ENCODE results near the gene SRPK2. TPM values are rescaled to one million over a fixed set of nuclear protein-coding genes. Genes with fewer than 3 reads are reported as not detected.

SRPK2 gene
- total and polyA plus RNA-seq, 4 donors, result 7.8 to 19.7 (median 16.7) TPM

- H3K9ac ChIP-seq (ENCODE audit: low read depth in 1 of 2, low read length in 2 of 2), result no peak overlapping the region
- H3K4me3 ChIP-seq (ENCODE audit: low read depth in 1 of 3, low read length in 3 of 3), result no peak overlapping the region
- H3K4me1 ChIP-seq (ENCODE audit: control insufficient read depth in 4 of 4, insufficient read depth in 4 of 4, low read length in 3 of 4), result peaks cover 0 to 5% (median 0%) of the 10 kb centered on the region in 4 donors
- TF ChIP-seq FOXA2 (IDR thresholded peaks at IDR 0.05) (no peak), JUND (IDR thresholded peaks at IDR 0.05) (no peak)
- H3K36me3 ChIP-seq (ENCODE audit: control insufficient read depth in 4 of 4, insufficient read depth in 3 of 4, low read depth in 1 of 4, low read length in 3 of 4), result no peaks in the 10 kb centered on the region
- no peaks in the 10 kb centered on the region for H3K27me3 ChIP-seq (ENCODE audit: control insufficient read depth in 4 of 4, insufficient read depth in 4 of 4, low read length in 3 of 4)
- H3K27ac ChIP-seq (ENCODE audit: low read depth in 1 of 2, low read length in 2 of 2), result no peak overlapping the region
- H3K9me3 ChIP-seq (ENCODE audit: control insufficient read depth in 4 of 4, low read length in 3 of 4), result no peaks in the 10 kb centered on the region
- 94% methylated on average over 2 of the region's 2 CpGs for WGBS
- DNase-seq (ENCODE audit: low spot score), result no peak
These were observed 169.0 kb downstream of the SRPK2 start for GRCh38 chr7:105219771-105220160.

- WGBS, result 97% methylated on average over 11 of the region's 11 CpGs
- Histone ChIP-seq H3K4me1 (ENCODE audit: control insufficient read depth in 4 of 4, insufficient read depth in 4 of 4, low read length in 3 of 4) (peaks cover 0 to 5% (median 0%) of the 10 kb centered on the region in 4 donors), H3K9me3 (ENCODE audit: control insufficient read depth in 4 of 4, low read length in 3 of 4) (no peaks in the 10 kb centered on the region), H3K4me3 (ENCODE audit: low read depth in 1 of 3, low read length in 3 of 3) (no peak overlapping the region), H3K36me3 (ENCODE audit: control insufficient read depth in 4 of 4, insufficient read depth in 3 of 4, low read depth in 1 of 4, low read length in 3 of 4) (no peaks in the 10 kb centered on the region), H3K27ac (ENCODE audit: low read depth in 1 of 2, low read length in 2 of 2) (no peak overlapping the region), H3K9ac (ENCODE audit: low read depth in 1 of 2, low read length in 2 of 2) (no peak overlapping the region), H3K27me3 (ENCODE audit: control insufficient read depth in 4 of 4, insufficient read depth in 4 of 4, low read length in 3 of 4) (no peaks in the 10 kb centered on the region)
- no peak for DNase-seq (ENCODE audit: low spot score)
- TF ChIP-seq FOXA2 (IDR thresholded peaks at IDR 0.05) (no peak), YY1 (IDR thresholded peaks at IDR 0.05) (no peak), MAX (IDR thresholded peaks at IDR 0.05) (no peak), RAD21 (IDR thresholded peaks at IDR 0.05) (no peak), FOXA1 (IDR thresholded peaks at IDR 0.05) (no peak), EGR1 (IDR thresholded peaks at IDR 0.05; ENCODE audit: low read depth in 2 of 2) (no peak), TAF1 (conservative IDR thresholded peaks at IDR 0.05) (no peak), ZBTB33 (IDR thresholded peaks at IDR 0.05) (no peak), REST (IDR thresholded peaks at IDR 0.05) (no peak), HNF4A (conservative IDR thresholded peaks at IDR 0.05) (no peak), NR2F2 (IDR thresholded peaks at IDR 0.05) (no peak), RXRA (IDR thresholded peaks at IDR 0.05) (no peak), GABPA (IDR thresholded peaks at IDR 0.05 in 1 of 2, conservative IDR thresholded peaks at IDR 0.05 in 1 of 2) (no peak), HNF4G (IDR thresholded peaks at IDR 0.05) (no peak), SP1 (IDR thresholded peaks at IDR 0.05) (no peak)
- TF ChIP-seq, protein P1, sequence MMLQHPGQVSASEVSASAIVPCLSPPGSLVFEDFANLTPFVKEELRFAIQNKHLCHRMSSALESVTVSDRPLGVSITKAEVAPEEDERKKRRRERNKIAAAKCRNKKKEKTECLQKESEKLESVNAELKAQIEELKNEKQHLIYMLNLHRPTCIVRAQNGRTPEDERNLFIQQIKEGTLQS (IDR thresholded peaks at IDR 0.05), result no peak
- TF ChIP-seq, protein P2, sequence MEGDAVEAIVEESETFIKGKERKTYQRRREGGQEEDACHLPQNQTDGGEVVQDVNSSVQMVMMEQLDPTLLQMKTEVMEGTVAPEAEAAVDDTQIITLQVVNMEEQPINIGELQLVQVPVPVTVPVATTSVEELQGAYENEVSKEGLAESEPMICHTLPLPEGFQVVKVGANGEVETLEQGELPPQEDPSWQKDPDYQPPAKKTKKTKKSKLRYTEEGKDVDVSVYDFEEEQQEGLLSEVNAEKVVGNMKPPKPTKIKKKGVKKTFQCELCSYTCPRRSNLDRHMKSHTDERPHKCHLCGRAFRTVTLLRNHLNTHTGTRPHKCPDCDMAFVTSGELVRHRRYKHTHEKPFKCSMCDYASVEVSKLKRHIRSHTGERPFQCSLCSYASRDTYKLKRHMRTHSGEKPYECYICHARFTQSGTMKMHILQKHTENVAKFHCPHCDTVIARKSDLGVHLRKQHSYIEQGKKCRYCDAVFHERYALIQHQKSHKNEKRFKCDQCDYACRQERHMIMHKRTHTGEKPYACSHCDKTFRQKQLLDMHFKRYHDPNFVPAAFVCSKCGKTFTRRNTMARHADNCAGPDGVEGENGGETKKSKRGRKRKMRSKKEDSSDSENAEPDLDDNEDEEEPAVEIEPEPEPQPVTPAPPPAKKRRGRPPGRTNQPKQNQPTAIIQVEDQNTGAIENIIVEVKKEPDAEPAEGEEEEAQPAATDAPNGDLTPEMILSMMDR (IDR thresholded peaks at IDR 0.05; ENCODE audit: low read depth, low read length, missing input control), result no peak
These were observed 169.6 kb downstream of the SRPK2 start for GRCh38 chr7:105218939-105219770.
